ENCODE measurements around the gene PLEKHG1.

DNA sequence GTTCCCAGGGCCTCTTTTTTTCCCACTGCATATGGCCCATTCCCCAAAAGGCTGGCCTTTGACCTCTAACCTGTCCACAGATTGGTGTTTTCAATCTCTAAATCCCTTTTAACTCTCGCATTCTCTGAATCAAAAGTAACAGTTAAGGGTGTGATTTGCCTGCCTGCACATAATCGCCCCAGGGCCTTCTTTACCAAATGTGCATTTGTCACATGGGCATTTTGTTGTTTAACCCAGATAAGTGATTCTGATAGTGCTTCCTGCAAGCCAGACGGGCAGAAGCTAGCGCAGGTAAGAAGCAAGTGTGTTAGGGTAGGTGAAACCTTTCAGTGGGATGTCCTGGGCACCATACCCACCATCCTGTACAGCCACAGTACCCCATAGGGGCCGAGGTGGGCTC, 49.4 kb upstream of the PLEKHG1 start:
- TF ChIP-seq SP1 (CRISPR knock-in tag; conservative IDR thresholded peaks at IDR 0.05): no peak
- TF ChIP-seq, protein P1, sequence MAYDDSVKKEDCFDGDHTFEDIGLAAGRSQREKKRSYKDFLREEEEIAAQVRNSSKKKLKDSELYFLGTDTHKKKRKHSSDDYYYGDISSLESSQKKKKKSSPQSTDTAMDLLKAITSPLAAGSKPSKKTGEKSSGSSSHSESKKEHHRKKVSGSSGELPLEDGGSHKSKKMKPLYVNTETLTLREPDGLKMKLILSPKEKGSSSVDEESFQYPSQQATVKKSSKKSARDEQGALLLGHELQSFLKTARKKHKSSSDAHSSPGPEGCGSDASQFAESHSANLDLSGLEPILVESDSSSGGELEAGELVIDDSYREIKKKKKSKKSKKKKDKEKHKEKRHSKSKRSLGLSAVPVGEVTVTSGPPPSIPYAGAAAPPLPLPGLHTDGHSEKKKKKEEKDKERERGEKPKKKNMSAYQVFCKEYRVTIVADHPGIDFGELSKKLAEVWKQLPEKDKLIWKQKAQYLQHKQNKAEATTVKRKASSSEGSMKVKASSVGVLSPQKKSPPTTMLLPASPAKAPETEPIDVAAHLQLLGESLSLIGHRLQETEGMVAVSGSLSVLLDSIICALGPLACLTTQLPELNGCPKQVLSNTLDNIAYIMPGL (CRISPR knock-in tag; IDR thresholded peaks at IDR 0.05): no peak
- TF ChIP-seq NR1H2 (CRISPR knock-in tag; IDR thresholded peaks at IDR 0.05): no peak
- TF ChIP-seq, protein P2, sequence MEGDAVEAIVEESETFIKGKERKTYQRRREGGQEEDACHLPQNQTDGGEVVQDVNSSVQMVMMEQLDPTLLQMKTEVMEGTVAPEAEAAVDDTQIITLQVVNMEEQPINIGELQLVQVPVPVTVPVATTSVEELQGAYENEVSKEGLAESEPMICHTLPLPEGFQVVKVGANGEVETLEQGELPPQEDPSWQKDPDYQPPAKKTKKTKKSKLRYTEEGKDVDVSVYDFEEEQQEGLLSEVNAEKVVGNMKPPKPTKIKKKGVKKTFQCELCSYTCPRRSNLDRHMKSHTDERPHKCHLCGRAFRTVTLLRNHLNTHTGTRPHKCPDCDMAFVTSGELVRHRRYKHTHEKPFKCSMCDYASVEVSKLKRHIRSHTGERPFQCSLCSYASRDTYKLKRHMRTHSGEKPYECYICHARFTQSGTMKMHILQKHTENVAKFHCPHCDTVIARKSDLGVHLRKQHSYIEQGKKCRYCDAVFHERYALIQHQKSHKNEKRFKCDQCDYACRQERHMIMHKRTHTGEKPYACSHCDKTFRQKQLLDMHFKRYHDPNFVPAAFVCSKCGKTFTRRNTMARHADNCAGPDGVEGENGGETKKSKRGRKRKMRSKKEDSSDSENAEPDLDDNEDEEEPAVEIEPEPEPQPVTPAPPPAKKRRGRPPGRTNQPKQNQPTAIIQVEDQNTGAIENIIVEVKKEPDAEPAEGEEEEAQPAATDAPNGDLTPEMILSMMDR (IDR thresholded peaks at IDR 0.05): no peak
- TF ChIP-seq OVOL2 (CRISPR knock-in tag; IDR thresholded peaks at IDR 0.05; ENCODE audit: borderline replicate concordance): no peak
- TF ChIP-seq, protein P3, sequence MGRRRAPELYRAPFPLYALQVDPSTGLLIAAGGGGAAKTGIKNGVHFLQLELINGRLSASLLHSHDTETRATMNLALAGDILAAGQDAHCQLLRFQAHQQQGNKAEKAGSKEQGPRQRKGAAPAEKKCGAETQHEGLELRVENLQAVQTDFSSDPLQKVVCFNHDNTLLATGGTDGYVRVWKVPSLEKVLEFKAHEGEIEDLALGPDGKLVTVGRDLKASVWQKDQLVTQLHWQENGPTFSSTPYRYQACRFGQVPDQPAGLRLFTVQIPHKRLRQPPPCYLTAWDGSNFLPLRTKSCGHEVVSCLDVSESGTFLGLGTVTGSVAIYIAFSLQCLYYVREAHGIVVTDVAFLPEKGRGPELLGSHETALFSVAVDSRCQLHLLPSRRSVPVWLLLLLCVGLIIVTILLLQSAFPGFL (CRISPR knock-in tag; IDR thresholded peaks at IDR 0.05; ENCODE audit: borderline replicate concordance): no peak
- TF ChIP-seq NR3C1 (CRISPR knock-in tag; conservative IDR thresholded peaks at IDR 0.05; ENCODE audit: low read depth): no peak
- no peak for TF ChIP-seq TEAD1 (CRISPR knock-in tag; IDR thresholded peaks at IDR 0.05)
- TF ChIP-seq, protein P4, sequence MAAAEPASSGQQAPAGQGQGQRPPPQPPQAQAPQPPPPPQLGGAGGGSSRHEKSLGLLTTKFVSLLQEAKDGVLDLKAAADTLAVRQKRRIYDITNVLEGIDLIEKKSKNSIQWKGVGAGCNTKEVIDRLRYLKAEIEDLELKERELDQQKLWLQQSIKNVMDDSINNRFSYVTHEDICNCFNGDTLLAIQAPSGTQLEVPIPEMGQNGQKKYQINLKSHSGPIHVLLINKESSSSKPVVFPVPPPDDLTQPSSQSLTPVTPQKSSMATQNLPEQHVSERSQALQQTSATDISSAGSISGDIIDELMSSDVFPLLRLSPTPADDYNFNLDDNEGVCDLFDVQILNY (CRISPR knock-in tag; IDR thresholded peaks at IDR 0.05): no peak
- TF ChIP-seq MXD4 (CRISPR knock-in tag; IDR thresholded peaks at IDR 0.05; ENCODE audit: borderline replicate concordance): no peak
- TF ChIP-seq, protein P5, sequence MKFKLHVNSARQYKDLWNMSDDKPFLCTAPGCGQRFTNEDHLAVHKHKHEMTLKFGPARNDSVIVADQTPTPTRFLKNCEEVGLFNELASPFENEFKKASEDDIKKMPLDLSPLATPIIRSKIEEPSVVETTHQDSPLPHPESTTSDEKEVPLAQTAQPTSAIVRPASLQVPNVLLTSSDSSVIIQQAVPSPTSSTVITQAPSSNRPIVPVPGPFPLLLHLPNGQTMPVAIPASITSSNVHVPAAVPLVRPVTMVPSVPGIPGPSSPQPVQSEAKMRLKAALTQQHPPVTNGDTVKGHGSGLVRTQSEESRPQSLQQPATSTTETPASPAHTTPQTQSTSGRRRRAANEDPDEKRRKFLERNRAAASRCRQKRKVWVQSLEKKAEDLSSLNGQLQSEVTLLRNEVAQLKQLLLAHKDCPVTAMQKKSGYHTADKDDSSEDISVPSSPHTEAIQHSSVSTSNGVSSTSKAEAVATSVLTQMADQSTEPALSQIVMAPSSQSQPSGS (CRISPR knock-in tag; IDR thresholded peaks at IDR 0.05; ENCODE audit: borderline replicate concordance, low read depth): no peak
- TF ChIP-seq, protein P6, sequence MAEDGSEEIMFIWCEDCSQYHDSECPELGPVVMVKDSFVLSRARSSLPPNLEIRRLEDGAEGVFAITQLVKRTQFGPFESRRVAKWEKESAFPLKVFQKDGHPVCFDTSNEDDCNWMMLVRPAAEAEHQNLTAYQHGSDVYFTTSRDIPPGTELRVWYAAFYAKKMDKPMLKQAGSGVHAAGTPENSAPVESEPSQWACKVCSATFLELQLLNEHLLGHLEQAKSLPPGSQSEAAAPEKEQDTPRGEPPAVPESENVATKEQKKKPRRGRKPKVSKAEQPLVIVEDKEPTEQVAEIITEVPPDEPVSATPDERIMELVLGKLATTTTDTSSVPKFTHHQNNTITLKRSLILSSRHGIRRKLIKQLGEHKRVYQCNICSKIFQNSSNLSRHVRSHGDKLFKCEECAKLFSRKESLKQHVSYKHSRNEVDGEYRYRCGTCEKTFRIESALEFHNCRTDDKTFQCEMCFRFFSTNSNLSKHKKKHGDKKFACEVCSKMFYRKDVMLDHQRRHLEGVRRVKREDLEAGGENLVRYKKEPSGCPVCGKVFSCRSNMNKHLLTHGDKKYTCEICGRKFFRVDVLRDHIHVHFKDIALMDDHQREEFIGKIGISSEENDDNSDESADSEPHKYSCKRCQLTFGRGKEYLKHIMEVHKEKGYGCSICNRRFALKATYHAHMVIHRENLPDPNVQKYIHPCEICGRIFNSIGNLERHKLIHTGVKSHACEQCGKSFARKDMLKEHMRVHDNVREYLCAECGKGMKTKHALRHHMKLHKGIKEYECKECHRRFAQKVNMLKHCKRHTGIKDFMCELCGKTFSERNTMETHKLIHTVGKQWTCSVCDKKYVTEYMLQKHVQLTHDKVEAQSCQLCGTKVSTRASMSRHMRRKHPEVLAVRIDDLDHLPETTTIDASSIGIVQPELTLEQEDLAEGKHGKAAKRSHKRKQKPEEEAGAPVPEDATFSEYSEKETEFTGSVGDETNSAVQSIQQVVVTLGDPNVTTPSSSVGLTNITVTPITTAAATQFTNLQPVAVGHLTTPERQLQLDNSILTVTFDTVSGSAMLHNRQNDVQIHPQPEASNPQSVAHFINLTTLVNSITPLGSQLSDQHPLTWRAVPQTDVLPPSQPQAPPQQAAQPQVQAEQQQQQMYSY (CRISPR knock-in tag; IDR thresholded peaks at IDR 0.05): no peak

All from WTC11 (cell line).